DND-41 (cell line): Measurements from ENCODE around the gene NXNL1.

ENCODE experiments used
- ATAC-seq: fragments of 200-7000 bp; cut with Tn5 transposase; 3 replicates; pipeline ENCODE4 v1.9.1; 2021; ENCODE audit warnings: low read depth; ENCODE audit not compliant: insufficient read depth
- DNase-seq: peaks from one replicate; pipeline ENCODE4 v3.0.0-alpha.2; 2020
- H2AFZ ChIP-seq: 2 replicates; pipeline ENCODE4 v1.6.0; 2012; ENCODE audit warnings: low read depth, low read length
- H3K27ac ChIP-seq: 2 replicates; pipeline ENCODE4 v1.5.1; 2012; ENCODE audit warnings: low read length, inconsistent platforms
- H3K27me3 ChIP-seq: fragments of 200-600 bp; sonication (generic); 2 replicates; pipeline ENCODE4 v1.6.0; 2012; ENCODE audit warnings: low read length, mild to moderate bottlenecking, inconsistent platforms; ENCODE audit not compliant: insufficient read depth, poor library complexity
- H3K36me3 ChIP-seq: 2 replicates; pipeline ENCODE4 v1.5.1; 2012; ENCODE audit warnings: low read length, inconsistent platforms; ENCODE audit not compliant: insufficient read depth
- H3K4me1 ChIP-seq: 2 replicates; pipeline ENCODE4 v1.5.1; 2012; ENCODE audit warnings: mild to moderate bottlenecking, low read length; ENCODE audit not compliant: insufficient read depth
- H3K4me2 ChIP-seq: 2 replicates; pipeline ENCODE4 v1.6.0; 2012; ENCODE audit warnings: mild to moderate bottlenecking, moderate library complexity, low read length, inconsistent platforms; ENCODE audit not compliant: insufficient read depth
- H3K4me3 ChIP-seq, 2 experiments: fragments of 200-600 bp in 1 of 2; shearing (Covaris generic) in 1 of 2; 2 replicates each; pipeline ENCODE4 v1.5.1; 2012 to 2016; ENCODE audit warnings: inconsistent platforms in 2 of 2, low read length in 2 of 2, mild to moderate bottlenecking in 2 of 2, low read depth in 1 of 2, moderate library complexity in 1 of 2
- H3K79me2 ChIP-seq: 2 replicates; pipeline ENCODE4 v1.6.0; 2012; ENCODE audit warnings: low read length, inconsistent platforms; ENCODE audit not compliant: insufficient read depth
- H3K9ac ChIP-seq: 2 replicates; pipeline ENCODE4 v1.6.0; 2012; ENCODE audit warnings: low read depth, mild to moderate bottlenecking, inconsistent platforms, low read length, moderate library complexity
- H3K9me3 ChIP-seq: 2 replicates; pipeline ENCODE4 v1.5.1; 2012; ENCODE audit warnings: low read length, moderate library complexity, mild to moderate bottlenecking, inconsistent platforms; ENCODE audit not compliant: insufficient read depth, severe bottlenecking
- H4K20me1 ChIP-seq: 2 replicates; pipeline ENCODE4 v1.6.0; 2012; ENCODE audit warnings: low read length; ENCODE audit not compliant: insufficient read depth
- EZH2 ChIP-seq: IDR thresholded peaks from 3 replicates; pipeline ENCODE4 v1.6.1; 2012; ENCODE audit warnings: borderline replicate concordance, low read depth, mild to moderate bottlenecking, moderate library complexity, low read length, inconsistent platforms; ENCODE audit not compliant: severe bottlenecking
- TF ChIP-seq, protein P1 (sequence below): IDR thresholded peaks from 2 replicates; pipeline ENCODE4 v1.5.1; 2012; ENCODE audit warnings: borderline replicate concordance, low read length, moderate library complexity, mild to moderate bottlenecking; ENCODE audit not compliant: poor library complexity, severe bottlenecking; ENCODE audit errors: extremely low read depth

NXNL1 gene

DNA sequence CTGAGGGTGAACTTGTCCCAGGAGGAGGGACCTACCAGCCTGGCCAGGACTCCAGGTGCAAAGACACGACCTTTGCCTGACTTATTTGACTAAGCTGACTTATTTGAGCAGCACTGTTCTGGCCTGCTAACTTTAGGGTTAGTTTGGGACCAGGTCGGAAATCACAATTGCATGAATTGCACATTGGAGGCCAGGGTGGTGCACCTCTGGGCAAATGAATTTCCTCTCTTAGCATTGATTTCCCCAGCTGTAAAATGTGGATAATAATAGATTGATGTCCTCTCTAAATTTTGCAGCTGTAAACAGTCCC is 53.9 kb downstream of the NXNL1 start:
- no peaks in the 10 kb centered on the region for H4K20me1 ChIP-seq
- no peaks in the 10 kb centered on the region for H3K27me3 ChIP-seq
- peak overlapping the region in 1 of 2 experiments; percentile 72; a peak in 3 of 4 replicates for H3K4me3 ChIP-seq
- TF ChIP-seq, protein P1, sequence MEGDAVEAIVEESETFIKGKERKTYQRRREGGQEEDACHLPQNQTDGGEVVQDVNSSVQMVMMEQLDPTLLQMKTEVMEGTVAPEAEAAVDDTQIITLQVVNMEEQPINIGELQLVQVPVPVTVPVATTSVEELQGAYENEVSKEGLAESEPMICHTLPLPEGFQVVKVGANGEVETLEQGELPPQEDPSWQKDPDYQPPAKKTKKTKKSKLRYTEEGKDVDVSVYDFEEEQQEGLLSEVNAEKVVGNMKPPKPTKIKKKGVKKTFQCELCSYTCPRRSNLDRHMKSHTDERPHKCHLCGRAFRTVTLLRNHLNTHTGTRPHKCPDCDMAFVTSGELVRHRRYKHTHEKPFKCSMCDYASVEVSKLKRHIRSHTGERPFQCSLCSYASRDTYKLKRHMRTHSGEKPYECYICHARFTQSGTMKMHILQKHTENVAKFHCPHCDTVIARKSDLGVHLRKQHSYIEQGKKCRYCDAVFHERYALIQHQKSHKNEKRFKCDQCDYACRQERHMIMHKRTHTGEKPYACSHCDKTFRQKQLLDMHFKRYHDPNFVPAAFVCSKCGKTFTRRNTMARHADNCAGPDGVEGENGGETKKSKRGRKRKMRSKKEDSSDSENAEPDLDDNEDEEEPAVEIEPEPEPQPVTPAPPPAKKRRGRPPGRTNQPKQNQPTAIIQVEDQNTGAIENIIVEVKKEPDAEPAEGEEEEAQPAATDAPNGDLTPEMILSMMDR, result no peak
- TF ChIP-seq EZH2, result no peak
- H3K27ac ChIP-seq, result peak overlapping the region; percentile 94
- no peak for ATAC-seq
- DNase-seq, result no peak
- peak overlapping the region; percentile 64 for H3K9ac ChIP-seq
- peaks cover 9% of the 10 kb centered on the region for H3K36me3 ChIP-seq
- H3K9me3 ChIP-seq, result no peaks in the 10 kb centered on the region
- peaks cover 28% of the 10 kb centered on the region for H3K79me2 ChIP-seq
- H3K4me1 ChIP-seq, result peaks cover 44% of the 10 kb centered on the region
- H2AFZ ChIP-seq, result no peak overlapping the region
- H3K4me2 ChIP-seq, result peak overlapping the region; percentile 92

DNA sequence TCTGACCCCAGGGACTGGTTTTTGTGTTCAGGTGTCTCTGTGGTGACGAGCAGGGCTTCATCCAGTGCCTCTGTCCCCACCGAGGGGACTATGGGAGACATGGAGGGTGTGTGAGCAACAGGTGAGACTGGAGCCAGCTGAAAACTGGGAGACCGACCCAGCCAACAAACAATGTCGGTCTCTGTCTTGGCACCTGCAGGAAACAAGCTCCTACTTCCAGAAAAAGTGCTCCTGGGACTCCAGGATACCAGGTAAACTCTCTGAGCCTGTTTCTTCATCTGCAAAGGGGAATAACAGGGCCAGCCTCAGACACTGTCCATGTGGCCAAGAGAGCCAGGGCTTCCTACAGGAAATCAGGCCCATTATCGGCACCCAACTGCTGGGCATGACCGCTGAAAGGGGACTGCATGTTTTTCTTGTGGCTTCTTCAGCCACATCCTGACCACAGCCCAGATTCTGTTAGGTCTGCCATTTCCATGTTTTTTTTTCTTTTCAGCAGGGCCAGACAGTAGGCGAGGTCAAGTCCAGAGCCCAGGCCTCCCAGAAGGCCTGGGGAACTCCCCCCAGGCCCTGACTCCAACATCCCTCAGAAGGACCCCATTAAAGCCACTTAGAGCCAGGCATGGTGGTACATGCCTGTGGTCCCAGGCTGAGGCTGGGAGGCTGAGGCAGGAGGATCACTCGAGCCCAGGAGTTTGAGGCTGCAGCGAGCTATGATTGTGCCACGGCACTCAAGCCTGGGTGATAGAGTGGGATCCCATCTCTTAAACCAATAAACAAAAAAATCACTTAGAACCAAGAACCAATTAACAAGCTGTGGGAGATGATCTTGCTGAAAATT is 54.5 kb downstream of the NXNL1 start:
- Histone ChIP-seq H3K36me3 (peaks cover 11% of the 10 kb centered on the region), H4K20me1 (no peaks in the 10 kb centered on the region), H3K27ac (peak overlapping the region; percentile 94), H3K9ac (peak overlapping the region; percentile 64), H3K4me2 (peak overlapping the region; percentile 92), H3K4me3 (peak overlapping the region; percentile 33 to 72; a peak in 3 of 4 replicates), H3K79me2 (peaks cover 28% of the 10 kb centered on the region), H3K9me3 (no peaks in the 10 kb centered on the region), H3K27me3 (no peaks in the 10 kb centered on the region), H3K4me1 (peaks cover 44% of the 10 kb centered on the region), H2AFZ (peak overlapping the region; percentile 84)
- ATAC-seq, result no peak; the same call in 2 of the 3 replicates
- TF ChIP-seq, protein P1, result no peak
- TF ChIP-seq EZH2, result no peak
- peak; percentile 25 for DNase-seq
